Adrenal gland (tissue), 12 donors: ENCODE results near the gene MTA3. TPM values are rescaled to one million over a fixed set of nuclear protein-coding genes. Genes with fewer than 3 reads are reported as not detected.

Source experiments
- DNase-seq, 7 donors: peaks; one replicate each; pipeline ENCODE4 v3.0.0-alpha.2; 2019 to 2020
- H3K27ac ChIP-seq, 5 donors: fragments of 200-600 bp; sonication (generic) in 4 of 5; 1 replicate in 3 of 5; 2 replicates in 2 of 5; pipeline versions ENCODE4 v1.5.1 to v1.8.0; 2016 to 2020; ENCODE audit warnings: mild to moderate bottlenecking in 1 of 5
- H3K27me3 ChIP-seq: fragments of 200-600 bp; 2 replicates; pipeline ENCODE4 v1.8.0; 2021
- H3K36me3 ChIP-seq, 2 donors: fragments of 200-600 bp; replicated peaks in 1 of 2; 1 replicate in 1 of 2; 2 replicates in 1 of 2; pipeline versions ENCODE4 v1.5.1 to v1.8.0; 2018 to 2022
- H3K4me1 ChIP-seq, 2 donors: fragments of 200-600 bp; replicated peaks in 1 of 2; 1 replicate in 1 of 2; 2 replicates in 1 of 2; pipeline versions ENCODE4 v1.5.1 to v1.8.0; 2018 to 2021
- H3K4me3 ChIP-seq, 4 donors: fragments of 200-600 bp; sonication (generic) in 3 of 4; one replicate each; pipeline ENCODE4 v1.5.1; 2016 to 2018
- H3K9me3 ChIP-seq, 3 donors: fragments of 200-600 bp; sonication (generic) in 1 of 3; replicated peaks in 1 of 3; 1 replicate in 2 of 3; 2 replicates in 1 of 3; pipeline versions ENCODE4 v1.5.1 to v1.8.0; 2016 to 2021
- CTCF ChIP-seq, 6 experiments: fragments of 450-650 bp in 4 of 6; fragments of 200-600 bp in 2 of 6; sonication (generic) in 1 of 6; IDR thresholded peaks; 1 replicate in 5 of 6; 2 replicates in 1 of 6; pipeline versions ENCODE4 v1.5.1 to v1.8.0; 2016 to 2021; ENCODE audit warnings: antibody characterized with exemption in 6 of 6, mild to moderate bottlenecking in 2 of 6, moderate library complexity in 1 of 6
- POLR2A ChIP-seq, 2 donors: fragments of 450-650 bp; IDR thresholded peaks; one replicate each; pipeline ENCODE4 v1.6.1; 2017; ENCODE audit warnings: antibody characterized with exemption in 2 of 2, mild to moderate bottlenecking in 2 of 2, moderate library complexity in 1 of 2
- WGBS, 4 donors: extraction: QIAGEN DNeasy Blood & Tissue Kit in 2 of 4; methylation state at CpG; one replicate each; pipeline versions ENCODE4 v1.1.5 to v1.1.7; 2013 to 2017; 5-methylcytosine and 5-hydroxymethylcytosine counted together
- intact Hi-C, 2 donors: fragments of 100-400 bp; cut with DNase I; formaldehyde crosslinking; loops; one replicate each; pipeline versions ENCODE4 v1.14.1 to v1.15.0; 2022 to 2023
- polyA plus RNA-seq, 3 donors: library from polyadenylated mRNA; stranded (reverse); fragments of 200-250 nt in 2 of 3; fragments of 350-450 nt in 1 of 3; fragmentation: Illumina TruSeq in 1 of 3; extraction: RNeasy Lipid Tissue Mini Kit (QIAGEN cat#74804) in 1 of 3; gene quantifications; one replicate each; pipeline ENCODE4 v1.2.3, GENCODE V29; 2013 to 2014
- total RNA-seq, 9 donors: library from RNA; depleted of rRNA in 4 of 9; stranded (reverse); fragments of >200 nt in 4 of 9; fragments of 120-200 nt in 1 of 9; fragmentation: NEBNext Ultra II Directional in 1 of 9; extraction: Animal tissue kit (Norgen Biotek cat#: 25700) in 1 of 9; gene quantifications; one replicate each; pipeline versions ENCODE4 v1.1.0 to v1.2.4, GENCODE V29; 2013 to 2023
- donor health status: healthy with polysubstance abuse.
- donor health status: Bipolar disorder and iron deficiency.
- donor health status: DM: yes; HTN: yes; CAD: no.
- donor health status: DM: no; HTN: no; CAD: no.
- donor health status: DM: no; HTN: no; CAD: no.
- donor health status: DM: yes; HTN: yes; CAD: no.

MTA3 gene
- total and polyA plus RNA-seq, 12 donors, result 51.5 to 168 (median 91.2) TPM

DNA sequence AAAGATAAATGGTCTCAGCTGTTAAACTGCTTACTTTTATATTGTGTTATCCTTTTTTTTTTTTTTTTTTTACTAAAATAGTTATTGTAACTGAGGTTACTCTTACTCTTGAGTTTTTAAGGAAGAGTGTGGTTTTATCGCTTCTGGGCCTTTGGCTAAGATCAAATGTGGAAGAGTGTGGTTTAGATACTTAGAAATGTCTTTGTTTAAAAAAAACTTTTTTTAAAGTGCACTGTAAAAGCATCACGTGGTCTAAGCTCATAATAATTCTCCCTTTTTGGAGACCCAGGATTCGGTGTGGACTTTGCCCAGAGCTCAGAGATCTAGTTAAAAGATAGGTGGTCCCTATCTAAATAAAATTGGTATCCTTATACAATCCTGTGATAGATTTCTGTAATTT is 207.4 kb downstream of the MTA3 start:
- intact Hi-C loops, result no loop called here
- no peak for DNase-seq
- TF ChIP-seq CTCF (IDR thresholded peaks at IDR 0.05) (no peak), POLR2A (IDR thresholded peaks at IDR 0.05) (no peak)
- no peak overlapping the region for H3K4me3 ChIP-seq
- H3K27me3 ChIP-seq, result no peaks in the 10 kb centered on the region
- H3K36me3 ChIP-seq, result no peaks in the 10 kb centered on the region
- H3K27ac ChIP-seq, result no peak overlapping the region
- no peaks in the 10 kb centered on the region for H3K9me3 ChIP-seq
- 69 to 84% (median 78%) methylated on average over 3 of the region's 3 CpGs for WGBS, 4 donors
- no peaks in the 10 kb centered on the region for H3K4me1 ChIP-seq

GRCh38 chr2:42777883-42778805 is 209.7 kb downstream of the MTA3 start:
- Histone ChIP-seq H3K36me3 (no peaks in the 10 kb centered on the region), H3K9me3 (no peaks in the 10 kb centered on the region), H3K27ac (no peak overlapping the region), H3K27me3 (no peaks in the 10 kb centered on the region), H3K4me1 (no peaks in the 10 kb centered on the region), H3K4me3 (no peak overlapping the region)
- intact Hi-C loops, result no loop called here
- TF ChIP-seq POLR2A (IDR thresholded peaks at IDR 0.05), result no peak
- TF ChIP-seq CTCF (IDR thresholded peaks at IDR 0.05), result no peak
- 90 to 99% (median 92%) methylated on average over 3 of the region's 3 CpGs for WGBS, 4 donors
- DNase-seq, result no peak

DNA sequence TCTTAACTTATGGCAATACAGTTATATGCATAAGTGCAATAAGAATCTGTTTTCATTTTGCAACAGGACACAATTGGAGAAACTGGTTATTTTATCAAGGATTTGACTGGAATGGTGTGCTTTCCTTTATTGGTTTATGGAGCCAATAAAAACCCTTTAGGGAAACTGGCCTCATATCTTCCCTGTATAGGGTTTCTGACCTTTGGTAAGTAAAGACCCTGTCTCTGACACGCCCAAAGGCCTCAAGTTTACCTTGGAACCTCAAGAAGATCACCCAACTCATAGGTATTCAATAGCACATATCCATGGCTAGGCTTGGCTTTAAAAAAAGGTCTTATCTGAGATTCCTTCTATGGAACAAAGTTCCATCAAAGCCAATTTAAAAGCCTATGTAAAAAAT is 212.7 kb downstream of the MTA3 start:
- intact Hi-C loops, result no loop called here

DNA sequence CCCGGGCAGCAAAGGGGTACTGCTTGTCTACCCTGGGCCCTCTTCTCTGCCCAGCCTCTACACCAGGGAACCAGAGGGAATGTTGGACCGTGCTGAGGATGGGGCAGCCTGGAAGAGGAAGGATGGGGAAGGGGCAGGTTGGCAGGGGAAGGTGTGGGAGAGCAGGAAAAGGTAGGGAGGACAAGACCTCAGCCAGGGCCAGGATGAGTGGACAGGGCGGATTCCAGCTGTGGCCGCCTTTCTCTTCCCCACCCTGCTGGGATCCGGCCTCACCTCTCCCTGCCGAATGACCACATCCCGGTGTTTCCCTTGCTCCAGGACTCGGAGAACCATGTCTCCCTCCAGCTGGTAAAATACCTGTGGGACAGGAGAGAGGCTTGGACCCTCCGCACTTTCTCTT is 215.1 kb downstream of the MTA3 start:
- no peaks in the 10 kb centered on the region for H3K36me3 ChIP-seq

More for the DNA sequence above, 212.7 kb downstream of the MTA3 start:
- no peaks in the 10 kb centered on the region for H3K36me3 ChIP-seq
- 68 to 96% (median 85%) methylated on average over 1 of the region's 1 CpG for WGBS, 4 donors
- H3K27ac ChIP-seq, result no peak overlapping the region
- no peaks in the 10 kb centered on the region for H3K9me3 ChIP-seq
- no peak for DNase-seq
- no peak overlapping the region for H3K4me3 ChIP-seq
- no peaks in the 10 kb centered on the region for H3K4me1 ChIP-seq
- TF ChIP-seq POLR2A (IDR thresholded peaks at IDR 0.05), result no peak
- no peak for TF ChIP-seq CTCF (IDR thresholded peaks at IDR 0.05)
- no peaks in the 10 kb centered on the region for H3K27me3 ChIP-seq

More for the DNA sequence above, 215.1 kb downstream of the MTA3 start:
- no peak for DNase-seq
- Histone ChIP-seq H3K4me3 (no peak overlapping the region), H3K4me1 (no peaks in the 10 kb centered on the region), H3K27ac (no peak overlapping the region), H3K27me3 (no peaks in the 10 kb centered on the region), H3K9me3 (no peaks in the 10 kb centered on the region)
- TF ChIP-seq POLR2A (IDR thresholded peaks at IDR 0.05), result no peak
- no peak for TF ChIP-seq CTCF (IDR thresholded peaks at IDR 0.05)
- WGBS, 4 donors, result 83 to 96% (median 91%) methylated on average over 8 to 9 of the region's 9 CpGs
- intact Hi-C loops, result no loop called here
